ENCODE results near the gene HCFC1.
A peak's percentile ranks its signal among the peaks of the same experiment; 100 is the strongest.

HCFC1 gene

DNA sequence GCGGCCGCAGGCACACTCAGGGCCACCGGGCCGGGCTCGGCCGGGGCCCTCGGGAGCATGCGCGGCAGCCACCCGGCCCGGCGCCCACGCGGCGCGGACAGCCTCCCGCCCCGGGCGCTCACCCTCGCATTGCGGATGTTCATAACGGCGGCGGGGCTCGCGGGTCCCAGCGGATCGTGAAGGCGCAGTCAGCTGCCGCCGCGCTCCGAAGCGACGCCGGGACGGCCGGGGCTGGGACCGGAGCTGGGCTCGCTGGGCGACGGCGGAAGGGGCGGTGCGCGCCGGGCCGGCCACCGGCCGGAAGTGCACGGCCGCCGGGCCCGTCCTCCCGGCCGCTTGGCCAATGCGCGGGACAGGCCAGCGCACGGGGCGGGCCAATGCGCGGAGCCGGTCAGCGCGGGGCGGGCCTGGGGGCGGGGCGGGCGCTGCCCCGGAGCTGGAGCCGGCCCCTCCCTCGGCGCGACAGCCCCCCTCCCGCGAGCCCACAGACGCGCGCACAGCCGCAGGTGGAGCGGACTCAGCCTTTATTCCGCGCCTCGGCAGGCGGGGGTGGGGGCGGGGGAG lies 36.8 kb downstream of the HCFC1 start, which contains the start of gene NAA10:
NAA10 (minus strand) TSS at position 276 of the 564 bp plus-strand sequence; CDS start at position 143, 133 bp downstream.
- H3K36me3 ChIP-seq: peaks cover 0 to 35% (median 24%) of the 10 kb centered on the region in 3 donors
- H3K9me3 ChIP-seq: no peaks in the 10 kb centered on the region
- H3K4me3 ChIP-seq: peak within 1 kb of the TSS; percentile 66 to 75
- TF ChIP-seq, protein P1, sequence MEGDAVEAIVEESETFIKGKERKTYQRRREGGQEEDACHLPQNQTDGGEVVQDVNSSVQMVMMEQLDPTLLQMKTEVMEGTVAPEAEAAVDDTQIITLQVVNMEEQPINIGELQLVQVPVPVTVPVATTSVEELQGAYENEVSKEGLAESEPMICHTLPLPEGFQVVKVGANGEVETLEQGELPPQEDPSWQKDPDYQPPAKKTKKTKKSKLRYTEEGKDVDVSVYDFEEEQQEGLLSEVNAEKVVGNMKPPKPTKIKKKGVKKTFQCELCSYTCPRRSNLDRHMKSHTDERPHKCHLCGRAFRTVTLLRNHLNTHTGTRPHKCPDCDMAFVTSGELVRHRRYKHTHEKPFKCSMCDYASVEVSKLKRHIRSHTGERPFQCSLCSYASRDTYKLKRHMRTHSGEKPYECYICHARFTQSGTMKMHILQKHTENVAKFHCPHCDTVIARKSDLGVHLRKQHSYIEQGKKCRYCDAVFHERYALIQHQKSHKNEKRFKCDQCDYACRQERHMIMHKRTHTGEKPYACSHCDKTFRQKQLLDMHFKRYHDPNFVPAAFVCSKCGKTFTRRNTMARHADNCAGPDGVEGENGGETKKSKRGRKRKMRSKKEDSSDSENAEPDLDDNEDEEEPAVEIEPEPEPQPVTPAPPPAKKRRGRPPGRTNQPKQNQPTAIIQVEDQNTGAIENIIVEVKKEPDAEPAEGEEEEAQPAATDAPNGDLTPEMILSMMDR (IDR thresholded peaks at IDR 0.05): no peak
- no peaks in the 10 kb centered on the region for H3K27me3 ChIP-seq
- DNase-seq: peak; percentile 44 to 84
- intact Hi-C loops (cut with DNase I; ENCODE audit: low total_unique reads): no loop called here
- peaks cover 0 to 21% (median 12%) of the 10 kb centered on the region in 4 donors for H3K4me1 ChIP-seq
- H3K27ac ChIP-seq: peak within 1 kb of the TSS; percentile 33 to 61

GRCh38 chrX:153934148-153934761 lies 37.4 kb downstream of the HCFC1 start:
- no peak for DNase-seq
- Histone ChIP-seq H3K4me3 (peak overlapping the region; percentile 66 to 75), H3K9me3 (no peaks in the 10 kb centered on the region), H3K27ac (peak overlapping the region; percentile 33 to 61), H3K27me3 (no peaks in the 10 kb centered on the region), H3K4me1 (peaks cover 0 to 21% (median 12%) of the 10 kb centered on the region in 4 donors), H3K36me3 (peaks cover 0 to 38% (median 24%) of the 10 kb centered on the region in 3 donors)
- TF ChIP-seq, protein P1 (IDR thresholded peaks at IDR 0.05): no peak
- intact Hi-C loops (cut with DNase I; ENCODE audit: low total_unique reads): no loop called here

DNA sequence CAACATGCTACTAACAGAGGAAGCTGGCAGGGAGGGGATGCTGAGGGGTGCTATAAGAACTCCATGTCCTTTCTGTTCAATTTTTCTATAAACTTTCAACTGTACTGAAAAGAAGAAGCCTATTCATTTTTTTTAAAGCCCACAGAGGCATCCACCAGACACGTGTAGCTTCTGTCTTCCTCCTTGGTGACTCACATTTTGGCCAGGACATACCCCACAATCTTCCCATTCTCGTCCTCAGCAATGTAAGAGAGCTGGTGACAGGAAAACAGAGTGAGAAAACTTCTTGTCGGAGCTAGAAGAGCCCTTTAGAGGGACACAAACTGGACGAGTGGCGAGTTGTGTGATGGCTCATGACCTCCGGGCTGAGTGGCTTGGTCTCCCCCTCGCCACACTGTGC lies 37.9 kb downstream of the HCFC1 start:
- DNase-seq: no peak
- H3K27me3 ChIP-seq: no peaks in the 10 kb centered on the region
- H3K4me3 ChIP-seq: peak overlapping the region; percentile 66 to 75
- H3K36me3 ChIP-seq: peaks cover 0 to 38% (median 24%) of the 10 kb centered on the region in 3 donors
- no peaks in the 10 kb centered on the region for H3K9me3 ChIP-seq
- TF ChIP-seq, protein P1 (IDR thresholded peaks at IDR 0.05): no peak
- H3K27ac ChIP-seq: peak overlapping the region in 1 of 2 donors; percentile 61
- peaks cover 0 to 26% (median 16%) of the 10 kb centered on the region in 4 donors for H3K4me1 ChIP-seq
- intact Hi-C loops (cut with DNase I; ENCODE audit: low total_unique reads): no loop called here

GRCh38 chrX:153932220-153932915 lies 39.2 kb downstream of the HCFC1 start:
- intact Hi-C loops (cut with DNase I; ENCODE audit: low total_unique reads): no loop called here
- Histone ChIP-seq H3K36me3 (peaks cover 0 to 38% (median 24%) of the 10 kb centered on the region in 3 donors), H3K9me3 (no peaks in the 10 kb centered on the region), H3K4me1 (peaks cover 0 to 31% (median 18%) of the 10 kb centered on the region in 4 donors), H3K4me3 (no peak overlapping the region), H3K27ac (no peak overlapping the region), H3K27me3 (no peaks in the 10 kb centered on the region)
- DNase-seq: no peak
- TF ChIP-seq, protein P1 (IDR thresholded peaks at IDR 0.05): no peak

- intact Hi-C loops (cut with DNase I; ENCODE audit: low total_unique reads): no loop called here
- TF ChIP-seq, protein P1 (IDR thresholded peaks at IDR 0.05): no peak
Observed at GRCh38 chrX:153931748-153932147, 39.9 kb downstream of the HCFC1 start.

More at GRCh38 chrX:153931748-153932147, 39.9 kb downstream of the HCFC1 start:
- Histone ChIP-seq H3K4me1 (peaks cover 0 to 37% (median 22%) of the 10 kb centered on the region in 4 donors), H3K36me3 (peaks cover 0 to 38% (median 24%) of the 10 kb centered on the region in 3 donors), H3K4me3 (no peak overlapping the region), H3K9me3 (no peaks in the 10 kb centered on the region), H3K27me3 (no peaks in the 10 kb centered on the region), H3K27ac (no peak overlapping the region)
- no peak for DNase-seq

Data from tibial artery (tissue), 4 donors.